Effector CD4-positive, alpha-beta T cell (primary cell): ENCODE data around the gene FUZ.

Source experiments
- DNase-seq: peaks from one replicate; pipeline ENCODE4 v3.0.0-alpha.2; 2020

Gene FUZ

GRCh38 chr19:49776371-49776764, 36.7 kb downstream of the FUZ start:
- DNase-seq, result no peak

DNA sequence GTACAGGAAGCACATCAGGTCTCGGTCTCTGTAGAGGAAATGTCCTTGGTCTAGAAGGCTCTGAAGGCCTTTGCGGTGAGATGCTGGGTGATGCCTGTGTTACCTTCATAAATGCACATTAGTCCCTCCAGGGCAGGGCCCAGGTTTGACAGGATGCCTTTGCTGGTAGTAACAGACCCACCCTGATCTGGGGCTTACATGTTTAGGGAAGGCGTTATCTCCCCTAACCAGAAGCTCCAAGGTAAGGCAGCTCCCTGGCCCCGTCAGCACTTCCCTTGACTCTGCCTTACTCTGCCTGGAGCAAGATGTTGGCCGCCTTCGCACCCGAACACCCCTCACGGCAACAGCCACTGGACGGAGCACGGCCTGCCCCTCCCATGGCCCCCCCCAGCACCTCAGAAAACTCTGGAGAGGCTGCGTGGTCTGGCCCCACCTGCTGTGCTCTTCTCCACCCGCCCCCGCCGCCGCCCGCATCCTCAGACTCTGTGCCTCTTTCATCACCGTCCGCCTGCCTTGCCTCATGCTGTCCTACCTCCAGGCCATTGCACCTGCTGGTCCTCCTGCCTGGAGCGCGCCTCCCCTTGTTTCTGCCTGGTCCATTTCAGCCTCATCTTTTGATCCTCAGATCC, 37.2 kb downstream of the FUZ start:
- DNase-seq, result no peak

DNA sequence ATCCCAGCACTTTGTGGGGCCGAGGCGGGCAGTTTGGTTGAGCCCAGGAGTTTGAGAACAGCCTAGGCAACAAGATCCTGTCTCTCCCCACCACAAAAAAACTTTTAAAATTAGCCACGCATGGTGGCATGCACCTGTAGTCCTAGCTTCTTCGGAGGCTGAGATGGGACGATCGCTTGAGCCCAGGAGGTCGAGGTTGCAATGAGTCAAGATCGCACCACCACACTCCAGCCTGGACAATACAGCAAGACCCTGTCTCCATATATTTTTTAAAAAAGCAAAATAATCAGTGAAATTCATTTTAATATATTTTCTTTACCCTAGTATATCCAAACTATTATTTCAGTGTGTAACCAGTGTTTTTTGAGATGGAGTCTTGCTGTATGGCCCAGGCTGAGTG, 38.1 kb downstream of the FUZ start:
- no peak for DNase-seq

DNA sequence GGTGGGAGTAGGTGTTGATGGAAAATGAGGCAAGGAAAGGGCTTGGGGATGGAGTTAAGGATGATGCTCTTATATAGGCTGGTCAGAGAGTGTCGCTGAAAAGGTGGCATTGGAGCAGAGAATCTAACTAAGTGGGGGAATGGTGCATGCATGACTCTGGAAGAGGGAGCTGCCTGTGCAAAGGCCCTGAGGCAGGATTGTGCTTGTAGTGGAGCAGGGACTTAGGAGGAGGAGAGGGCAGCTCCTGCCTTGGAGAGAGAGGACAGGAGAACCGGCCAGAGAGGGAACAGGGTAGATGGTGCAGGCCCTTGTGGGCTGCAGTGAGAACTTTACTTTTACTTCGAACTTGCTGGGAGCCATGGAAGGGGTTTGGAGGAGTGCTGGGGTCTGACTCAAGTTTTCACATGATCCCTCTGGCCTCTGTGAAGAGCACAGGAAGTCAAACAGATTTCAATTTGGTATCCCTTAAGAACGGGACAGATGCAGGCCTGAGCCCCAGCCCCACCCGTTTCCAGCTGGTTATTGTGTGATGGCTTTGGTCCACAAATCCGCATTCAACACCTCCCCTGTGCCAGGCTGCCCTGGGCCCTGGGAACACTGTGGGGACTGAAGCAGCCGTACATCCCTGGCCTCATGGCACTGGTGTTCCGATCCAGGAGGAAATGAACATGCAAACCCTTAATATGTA, 39.3 kb downstream of the FUZ start:
- DNase-seq, result no peak

DNA sequence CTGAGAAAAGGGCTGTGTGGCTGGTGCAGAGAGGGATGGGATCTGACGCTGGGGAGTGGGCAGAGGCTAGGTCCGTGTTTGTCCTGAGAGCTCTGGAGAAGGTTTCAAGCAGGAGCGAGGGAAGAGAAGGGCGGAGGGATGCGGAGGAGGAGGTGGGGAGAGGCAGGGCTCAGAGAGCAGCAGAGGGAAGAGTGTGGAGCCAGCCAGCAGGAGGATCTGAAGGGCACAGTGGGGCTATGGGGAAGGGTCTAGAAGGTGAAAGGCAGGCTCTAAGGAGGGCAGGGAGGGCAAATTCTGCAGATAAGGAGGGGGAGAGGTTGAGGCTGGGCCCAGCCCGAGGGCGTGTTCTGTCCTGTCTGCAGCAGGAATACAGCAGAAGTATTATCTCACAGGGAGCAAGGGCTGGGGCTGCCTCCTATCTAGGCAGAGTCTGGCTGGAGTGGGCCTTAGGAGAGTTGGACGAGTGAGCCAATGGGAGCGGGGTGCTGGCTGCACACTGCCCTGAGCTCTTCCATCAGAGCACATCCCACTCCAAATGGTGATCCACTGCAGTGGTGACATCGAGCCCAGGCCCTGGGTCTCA, 40.2 kb downstream of the FUZ start:
- no peak for DNase-seq

- DNase-seq, result no peak
These were observed 41.4 kb downstream of the FUZ start for GRCh38 chr19:49771674-49772139.

GRCh38 chr19:49770529-49770928, 42.6 kb downstream of the FUZ start:
- no peak for DNase-seq

- no peak for DNase-seq
These were observed 45.0 kb downstream of the FUZ start for GRCh38 chr19:49767967-49768581.

DNA sequence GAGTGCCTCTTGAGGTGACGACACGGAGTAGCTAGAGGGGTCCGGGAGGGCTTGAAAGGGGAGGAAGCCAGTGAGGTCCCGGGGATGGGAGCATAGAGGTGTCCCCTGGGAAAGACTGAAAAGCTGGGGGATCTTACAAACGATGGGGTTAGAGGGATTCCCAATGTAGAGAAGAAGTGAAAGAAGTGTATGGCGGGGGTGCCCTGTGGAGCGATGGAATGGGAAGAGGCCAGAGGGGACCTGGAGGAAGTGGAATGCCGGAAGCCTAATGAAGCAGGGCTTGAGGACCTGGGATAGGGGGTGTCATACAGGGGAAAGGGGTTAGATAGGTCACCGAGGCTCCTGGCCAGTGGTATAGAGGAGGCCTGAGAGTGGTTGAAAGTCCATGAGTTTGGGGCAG, 45.7 kb downstream of the FUZ start:
- DNase-seq, result no peak

DNA sequence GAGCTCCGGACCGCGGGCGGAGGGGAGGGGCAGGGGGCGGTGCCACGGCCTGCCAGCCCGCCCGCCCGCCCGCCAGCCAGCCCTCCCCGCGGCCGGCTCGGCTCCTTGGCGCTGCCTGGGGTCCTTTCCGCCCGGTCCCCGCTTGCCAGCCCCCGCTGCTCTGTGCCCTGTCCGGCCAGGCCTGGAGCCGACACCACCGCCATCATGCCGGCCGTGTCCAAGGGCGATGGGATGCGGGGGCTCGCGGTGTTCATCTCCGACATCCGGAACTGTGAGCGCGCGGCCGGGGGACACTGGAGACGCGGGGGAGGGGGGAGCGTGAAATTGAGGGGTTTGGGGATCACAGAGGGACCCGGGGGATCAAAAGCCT, 46.2 kb downstream of the FUZ start, which contains the start of gene AP2A1:
Gene AP2A1, plus strand, starts transcription at position 72 of the 370 bp plus-strand sequence. Its CDS starts 133 bp downstream, at position 205.
- DNase-seq, result no peak

- DNase-seq, result peak; percentile 98
These were observed 46.8 kb downstream of the FUZ start for GRCh38 chr19:49766007-49766929.

- no peak for DNase-seq
These were observed 48.8 kb downstream of the FUZ start for GRCh38 chr19:49764341-49764740.

DNA sequence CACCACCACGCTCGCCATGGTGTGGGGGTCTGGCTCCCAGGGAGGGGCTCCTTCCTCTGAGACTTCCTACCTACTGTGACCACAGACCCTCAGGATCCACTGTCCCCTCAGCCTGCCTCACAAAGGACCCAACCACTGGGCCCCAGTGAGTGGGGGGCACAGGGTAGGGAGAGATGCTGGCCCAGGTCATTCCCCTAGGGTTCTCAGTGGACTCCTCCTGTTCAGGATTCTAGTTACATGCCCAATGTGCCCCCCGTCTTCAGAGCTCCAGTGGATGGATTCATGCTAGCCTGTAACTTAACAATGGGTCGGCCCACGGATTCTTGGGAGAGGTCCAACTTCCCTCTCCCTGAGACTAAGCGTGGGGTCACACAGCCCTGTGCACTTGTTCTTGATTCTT, 49.9 kb downstream of the FUZ start, which contains the start of gene TSKS:
Gene TSKS, minus strand, starts transcription at position 77 of the 400 bp plus-strand sequence. Its CDS starts 59 bp downstream, at position 18.
- no peak for DNase-seq

DNA sequence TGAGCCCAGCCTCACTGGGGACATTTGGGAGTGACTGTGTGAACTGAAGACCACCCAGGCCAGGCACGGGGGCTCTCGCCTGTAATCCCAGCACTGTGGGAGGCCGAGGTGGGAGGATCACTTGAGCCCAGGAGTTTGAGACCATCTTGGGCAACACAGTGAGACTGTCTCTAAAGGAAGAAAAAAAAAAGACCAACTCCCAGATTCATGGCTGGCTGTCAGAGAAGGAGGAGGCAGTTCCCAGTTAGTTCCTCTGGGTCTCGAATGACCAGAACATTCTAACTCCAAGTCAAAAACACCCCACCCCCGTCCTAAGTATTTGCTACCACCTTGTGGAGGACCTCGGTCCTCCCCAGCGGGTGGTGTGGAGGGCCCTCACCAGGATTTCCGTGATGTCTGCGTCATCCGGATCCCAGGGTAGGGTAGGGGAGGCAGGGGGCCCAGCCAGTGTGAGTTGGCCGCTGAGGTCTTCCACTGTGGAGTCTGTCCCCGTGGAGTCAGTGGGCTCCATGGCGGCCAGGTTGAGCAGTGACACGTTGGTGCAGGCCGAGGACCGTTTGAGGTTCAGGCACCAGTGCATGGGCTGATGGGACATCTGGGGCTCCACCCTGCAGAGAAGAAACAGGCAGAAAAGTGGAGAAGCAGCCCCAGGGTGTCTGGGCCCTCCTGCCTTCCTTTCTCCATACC, 51.3 kb downstream of the FUZ start:
- DNase-seq, result no peak

- DNase-seq, result no peak
These were observed 51.9 kb downstream of the FUZ start for GRCh38 chr19:49761249-49761624.

- DNase-seq, result no peak
These were observed 54.8 kb downstream of the FUZ start for GRCh38 chr19:49758292-49758691.
